GM10266 (cell line): ENCODE results near the gene TCHH.
"Not testable (repeated sequence)": the region's sequence is repeated elsewhere in the genome, so short reads cannot be mapped to it uniquely, and the experiment has no call there.

Experiments
- DNase-seq: peaks from one replicate; pipeline ENCODE4 v3.0.0; 2012; ENCODE audit errors: extremely low spot score
- TF ChIP-seq, protein P1 (sequence below): IDR thresholded peaks from 2 replicates; pipeline ENCODE4 v1.5.1; 2012; ENCODE audit warnings: mild to moderate bottlenecking, low read depth; ENCODE audit not compliant: control insufficient read depth, insufficient read depth; ENCODE audit errors: missing control alignments

TCHH gene

DNA sequence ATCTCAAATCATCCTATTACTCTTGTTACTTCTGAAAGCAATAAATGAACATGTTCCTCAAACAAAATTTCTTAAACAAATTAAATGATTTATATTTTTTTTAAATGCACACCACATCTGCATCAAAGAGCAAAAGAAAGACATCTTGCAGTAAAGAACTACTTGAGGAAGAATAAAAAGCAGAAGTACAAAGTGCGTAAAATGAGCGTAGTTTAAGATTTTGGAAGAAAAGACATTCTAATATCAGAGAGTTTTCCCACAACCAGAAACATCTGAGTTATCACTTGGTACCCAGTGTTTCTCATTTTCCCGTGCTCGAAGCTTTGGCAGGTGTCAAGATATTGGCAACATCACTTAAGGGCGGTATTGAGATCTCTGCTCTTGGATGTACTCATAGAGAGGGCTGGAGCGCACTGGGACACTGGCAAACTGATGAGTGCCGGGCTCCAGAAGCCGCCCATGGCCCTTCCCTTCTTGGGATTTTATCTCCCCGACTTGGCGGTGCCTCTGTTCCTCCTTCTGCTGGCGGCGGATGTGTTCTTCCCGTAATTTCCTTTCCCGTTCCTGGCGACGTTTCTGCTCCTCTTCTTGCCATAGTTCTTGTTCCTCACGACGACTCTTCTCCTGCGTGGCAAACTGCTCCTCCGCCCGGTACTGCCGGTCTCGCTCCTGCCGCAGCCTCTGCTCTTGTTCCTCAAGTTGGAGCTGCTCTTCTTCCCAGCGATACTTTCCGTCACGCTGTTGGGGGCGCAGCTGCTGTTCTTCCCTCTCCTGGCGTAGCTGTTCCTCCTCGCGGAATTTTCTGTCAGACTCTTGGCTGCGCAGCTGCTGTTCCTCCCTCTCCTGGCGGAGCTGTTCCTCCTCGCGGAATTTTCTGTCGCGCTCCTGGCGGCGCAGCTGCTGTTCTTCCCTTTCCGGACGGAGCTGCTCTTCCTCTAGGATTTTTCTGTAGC is 7.9 kb downstream of the TCHH start:
- no peak for DNase-seq
- TF ChIP-seq, protein P1, sequence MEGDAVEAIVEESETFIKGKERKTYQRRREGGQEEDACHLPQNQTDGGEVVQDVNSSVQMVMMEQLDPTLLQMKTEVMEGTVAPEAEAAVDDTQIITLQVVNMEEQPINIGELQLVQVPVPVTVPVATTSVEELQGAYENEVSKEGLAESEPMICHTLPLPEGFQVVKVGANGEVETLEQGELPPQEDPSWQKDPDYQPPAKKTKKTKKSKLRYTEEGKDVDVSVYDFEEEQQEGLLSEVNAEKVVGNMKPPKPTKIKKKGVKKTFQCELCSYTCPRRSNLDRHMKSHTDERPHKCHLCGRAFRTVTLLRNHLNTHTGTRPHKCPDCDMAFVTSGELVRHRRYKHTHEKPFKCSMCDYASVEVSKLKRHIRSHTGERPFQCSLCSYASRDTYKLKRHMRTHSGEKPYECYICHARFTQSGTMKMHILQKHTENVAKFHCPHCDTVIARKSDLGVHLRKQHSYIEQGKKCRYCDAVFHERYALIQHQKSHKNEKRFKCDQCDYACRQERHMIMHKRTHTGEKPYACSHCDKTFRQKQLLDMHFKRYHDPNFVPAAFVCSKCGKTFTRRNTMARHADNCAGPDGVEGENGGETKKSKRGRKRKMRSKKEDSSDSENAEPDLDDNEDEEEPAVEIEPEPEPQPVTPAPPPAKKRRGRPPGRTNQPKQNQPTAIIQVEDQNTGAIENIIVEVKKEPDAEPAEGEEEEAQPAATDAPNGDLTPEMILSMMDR, result no peak

DNA sequence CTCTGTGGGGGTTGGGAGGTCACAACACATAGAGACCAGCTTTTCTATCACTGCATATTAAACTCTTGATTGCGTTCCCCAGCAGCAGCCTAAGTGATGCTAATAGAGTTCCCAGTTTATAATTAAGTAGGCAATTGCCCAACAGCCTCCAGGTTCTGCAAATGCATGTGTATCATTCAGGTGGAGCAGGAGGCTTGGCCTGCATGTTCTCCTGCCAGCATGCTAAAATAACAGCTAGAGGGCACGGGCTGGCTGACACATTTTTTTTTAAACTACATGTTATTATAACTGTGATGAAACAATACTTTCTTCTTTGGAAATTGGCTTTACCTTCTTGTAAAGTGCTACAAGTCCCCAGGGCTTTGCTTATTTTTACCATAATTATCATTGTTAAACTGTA is 10.4 kb downstream of the TCHH start:
- no peak for DNase-seq
- TF ChIP-seq, protein P1, result no peak

DNA sequence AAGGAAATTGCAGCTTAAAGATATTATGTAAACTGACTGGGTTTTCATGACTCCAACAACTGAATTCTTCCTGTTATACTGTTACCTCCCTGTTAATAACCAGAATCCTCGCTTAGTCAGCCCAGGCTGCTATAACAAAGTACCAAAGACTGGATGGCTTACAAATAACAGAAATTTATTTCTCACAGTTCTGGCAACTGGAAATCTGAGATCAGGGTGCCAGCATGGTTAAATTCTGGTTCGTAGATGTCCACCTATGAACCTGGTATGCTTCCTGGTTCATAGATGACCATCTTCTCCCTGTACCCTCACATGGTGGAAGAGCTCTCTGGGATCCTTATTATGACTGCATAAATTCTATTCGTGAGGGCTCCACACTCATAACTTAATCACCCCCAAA is 18.3 kb downstream of the TCHH start:
- no peak for DNase-seq
- TF ChIP-seq, protein P1, result no peak

DNA sequence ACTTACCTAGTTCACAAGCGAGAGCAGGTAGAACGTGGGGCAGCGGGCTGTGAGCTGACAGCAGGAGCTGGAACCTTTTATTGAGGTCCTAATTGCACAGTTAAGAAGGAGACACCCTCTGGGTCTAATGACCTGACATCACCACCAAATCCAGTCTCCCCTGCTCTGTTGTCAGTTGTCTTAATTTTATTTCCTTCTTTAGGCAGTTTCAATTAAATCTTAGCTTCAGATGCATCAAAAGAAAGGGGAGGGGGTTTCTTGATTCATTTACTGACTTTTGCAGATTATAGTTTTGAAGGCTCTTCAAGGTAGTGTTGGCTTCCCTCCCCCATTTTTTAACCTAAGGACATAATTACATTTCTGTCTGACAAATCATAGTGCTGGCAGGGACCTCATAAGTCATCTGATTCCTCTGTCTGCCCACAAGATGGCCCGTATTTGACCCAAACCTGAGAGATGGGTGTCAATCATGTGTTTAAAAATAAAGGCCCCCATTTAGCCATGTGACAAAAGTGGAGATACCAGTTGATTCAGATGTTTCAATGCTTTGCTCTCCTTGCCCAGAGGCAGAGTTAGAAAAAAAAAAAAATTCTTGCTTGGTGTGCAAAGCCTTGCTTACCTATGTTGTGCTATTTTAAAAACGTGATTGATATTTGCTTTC is 26.1 kb downstream of the TCHH start, which contains the start of gene TCHHL1:
TCHHL1 (minus strand) TSS at position 51 of the 661 bp plus-strand sequence. CDS start 921 bp downstream, outside the sequence.
- TF ChIP-seq, protein P1, result no peak

DNA sequence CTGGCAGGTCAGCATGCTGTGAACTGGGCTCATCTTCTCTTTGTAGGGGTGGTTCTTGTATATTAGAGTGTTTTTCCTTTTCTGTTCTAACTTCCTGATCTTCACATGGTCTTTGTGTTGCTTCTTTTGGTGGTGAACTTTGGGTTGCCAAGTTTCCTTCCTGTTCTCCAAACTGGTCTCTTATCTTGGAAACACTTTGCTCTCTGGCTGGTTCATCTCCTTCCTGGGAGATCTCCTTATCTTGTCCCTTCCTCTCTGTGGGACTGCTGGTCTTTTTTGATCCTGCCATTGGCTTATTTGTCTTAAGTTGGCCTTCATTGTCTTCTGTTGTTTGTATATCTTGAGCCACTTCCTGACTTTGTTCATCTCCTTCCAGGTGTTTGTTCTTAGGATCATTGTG is 28.5 kb downstream of the TCHH start:
- TF ChIP-seq, protein P1, result no peak
- DNase-seq, result no peak

More for the DNA sequence above, 26.1 kb downstream of the TCHH start, which contains the start of gene TCHHL1:
- DNase-seq, result no peak

DNA sequence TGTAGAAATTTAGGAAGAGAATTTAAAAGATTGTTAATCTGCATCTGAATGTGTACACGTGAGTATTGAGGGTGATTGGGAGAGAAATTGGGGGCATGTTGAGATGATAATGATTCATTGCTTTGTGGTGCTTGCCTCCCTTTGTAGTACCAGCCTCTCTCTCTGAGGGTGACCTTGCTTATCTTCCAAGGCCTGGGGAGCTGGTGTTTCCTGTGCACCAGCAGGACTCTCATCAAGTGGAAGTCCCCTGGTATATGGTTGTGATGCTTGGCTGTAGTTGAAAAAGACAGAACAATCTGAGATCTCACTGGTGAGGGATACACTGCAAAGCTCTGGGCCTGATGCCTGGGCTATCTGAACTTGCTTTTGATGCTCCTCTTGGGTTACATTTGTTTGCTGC is 30.4 kb downstream of the TCHH start:
- DNase-seq, result no peak
- TF ChIP-seq, protein P1, result no peak

DNA sequence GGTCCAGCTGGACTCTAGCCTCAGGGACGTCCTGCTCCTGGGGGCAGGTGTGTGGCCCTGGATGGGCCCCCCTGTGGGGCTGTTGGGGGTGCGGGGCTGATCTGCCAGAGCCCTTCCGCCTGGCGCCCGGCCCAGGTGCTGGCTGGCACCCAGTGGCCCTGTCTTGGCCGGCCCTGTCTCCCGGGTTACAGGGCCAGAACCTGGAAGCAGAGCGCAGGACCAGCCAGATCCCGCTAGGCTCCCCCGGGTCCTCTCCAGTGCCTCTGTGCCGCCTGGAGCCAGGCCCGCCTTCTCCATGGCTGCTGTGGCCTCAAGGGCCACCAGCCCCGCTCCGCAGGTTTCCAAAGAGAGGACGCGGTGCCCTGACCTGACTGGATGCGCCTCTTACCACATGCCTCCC is 34.2 kb downstream of the TCHH start:
- DNase-seq, result not testable (repeated sequence)

DNA sequence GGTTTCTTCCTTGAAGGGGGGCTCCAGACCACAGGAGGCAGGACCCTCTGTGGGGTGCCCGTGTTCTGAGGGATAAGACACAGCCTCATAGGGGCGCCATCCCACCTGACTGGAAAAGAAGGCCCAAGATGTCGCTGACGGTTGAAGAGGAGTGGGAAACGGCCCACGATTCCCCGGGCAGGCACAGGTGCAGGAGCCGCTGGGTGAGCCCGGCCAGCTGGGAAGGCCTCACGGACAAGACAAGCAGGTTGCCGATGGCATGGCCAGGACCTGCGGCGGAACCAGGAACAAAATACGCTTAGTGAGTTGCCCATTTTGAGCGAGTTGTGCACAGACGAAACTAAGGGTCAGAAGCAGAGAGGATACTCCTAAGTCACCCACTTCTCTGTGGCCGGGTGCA is 34.8 kb downstream of the TCHH start:
- DNase-seq, result not testable (repeated sequence)
